Activated naive CD4-positive, alpha-beta T cell (primary cell): ENCODE results near the gene NDRG3.
"Not testable (repeated sequence)": the region's sequence is repeated elsewhere in the genome, so short reads cannot be mapped to it uniquely, and the experiment has no call there.

Experiments
- DNase-seq, 4 experiments: peaks; one replicate each; lab custom pipeline; 2025; lab: John Stamatoyannopoulos, UW

Gene NDRG3

GRCh38 chr20:36687850-36688249 is 58.0 kb downstream of the NDRG3 start:
- DNase-seq, result no peak

DNA sequence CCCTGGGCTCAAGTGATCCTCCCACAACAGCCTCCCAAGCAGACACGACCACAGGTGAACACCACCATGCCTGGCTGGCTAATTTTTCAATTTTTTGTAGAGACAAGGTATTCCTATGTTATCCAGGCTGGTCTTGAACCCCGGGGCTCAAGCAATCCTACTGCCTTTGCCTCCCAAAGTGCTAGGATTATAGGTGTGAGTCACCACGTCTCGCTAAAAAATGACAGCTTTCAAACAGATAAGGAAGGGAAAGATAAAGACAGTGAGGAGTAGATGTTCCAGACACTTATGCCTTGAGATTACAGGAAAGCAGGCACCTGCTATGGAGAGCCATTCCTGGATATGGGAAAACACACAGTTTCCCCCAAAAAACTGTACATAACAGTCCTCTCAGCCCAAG is 58.9 kb downstream of the NDRG3 start:
- DNase-seq, result no peak

DNA sequence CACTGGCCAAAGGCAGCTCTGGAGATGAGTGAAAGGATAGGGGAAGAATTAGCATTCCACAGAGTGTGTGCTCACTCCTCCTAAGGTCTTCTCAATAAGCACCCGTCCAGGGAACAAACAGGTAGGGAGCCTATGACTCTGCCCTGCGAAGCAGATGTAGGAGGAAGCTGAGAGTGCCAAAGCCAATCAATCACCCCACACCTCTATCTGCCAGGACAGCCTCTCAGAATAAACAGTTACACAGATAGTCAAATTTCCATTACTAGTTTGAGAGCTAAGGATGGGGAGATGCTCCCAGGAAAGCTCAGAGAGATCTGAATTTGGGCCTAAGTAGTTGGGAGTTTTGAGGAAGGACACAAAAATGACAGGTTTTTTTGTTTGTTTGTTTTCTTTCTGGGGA is 59.4 kb downstream of the NDRG3 start:
- DNase-seq, result no peak

GRCh38 chr20:36684747-36685146 is 61.1 kb downstream of the NDRG3 start:
- no peak for DNase-seq

DNA sequence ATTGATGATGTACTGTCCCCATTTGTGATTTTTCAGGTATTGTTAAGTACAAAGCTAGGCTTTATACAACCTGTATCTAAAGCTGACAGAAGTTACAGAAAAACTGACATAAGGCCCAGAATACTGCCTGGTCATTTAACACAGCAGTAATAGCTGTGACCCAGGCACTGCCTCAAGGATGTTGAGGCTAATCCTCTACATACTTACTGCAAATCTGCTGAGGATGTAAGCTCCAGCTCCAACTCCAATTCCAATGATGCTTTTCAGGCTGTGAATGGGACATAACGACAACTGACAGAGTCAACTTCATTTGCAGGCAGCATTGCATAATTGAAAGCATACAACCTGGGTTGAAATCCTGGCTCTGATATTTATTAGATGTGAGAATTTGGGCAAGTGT is 63.6 kb downstream of the NDRG3 start:
- no peak for DNase-seq

- no peak for DNase-seq
These were observed 68.5 kb downstream of the NDRG3 start for GRCh38 chr20:36677422-36677771.

GRCh38 chr20:36676701-36677421 is 69.0 kb downstream of the NDRG3 start:
- no peak for DNase-seq

- not testable (repeated sequence) for DNase-seq
These were observed 70.3 kb downstream of the NDRG3 start for GRCh38 chr20:36675545-36675944.

DNA sequence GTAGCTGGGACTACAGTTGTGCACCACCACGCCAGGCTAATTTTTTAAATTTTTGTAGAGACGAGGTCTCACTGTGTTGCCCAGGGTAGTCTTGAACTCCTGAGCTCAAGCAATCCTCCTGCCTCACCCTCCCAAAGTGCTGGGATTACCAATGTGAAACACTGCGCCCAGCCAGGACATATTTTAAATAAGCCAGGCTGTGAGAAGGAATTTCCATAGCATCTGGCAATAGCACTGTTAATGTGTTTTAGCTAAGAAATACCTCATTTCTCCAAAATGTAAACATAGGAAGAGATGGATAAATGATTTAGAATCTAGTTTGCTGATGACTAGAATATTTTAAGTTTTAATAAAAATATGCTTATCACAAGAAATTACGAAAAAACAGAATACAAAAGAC is 72.9 kb downstream of the NDRG3 start:
- DNase-seq, result no peak

- DNase-seq, result no peak
These were observed 75.1 kb downstream of the NDRG3 start for GRCh38 chr20:36670665-36671357.

- no peak for DNase-seq
These were observed 79.6 kb downstream of the NDRG3 start for GRCh38 chr20:36666181-36666740.

DNA sequence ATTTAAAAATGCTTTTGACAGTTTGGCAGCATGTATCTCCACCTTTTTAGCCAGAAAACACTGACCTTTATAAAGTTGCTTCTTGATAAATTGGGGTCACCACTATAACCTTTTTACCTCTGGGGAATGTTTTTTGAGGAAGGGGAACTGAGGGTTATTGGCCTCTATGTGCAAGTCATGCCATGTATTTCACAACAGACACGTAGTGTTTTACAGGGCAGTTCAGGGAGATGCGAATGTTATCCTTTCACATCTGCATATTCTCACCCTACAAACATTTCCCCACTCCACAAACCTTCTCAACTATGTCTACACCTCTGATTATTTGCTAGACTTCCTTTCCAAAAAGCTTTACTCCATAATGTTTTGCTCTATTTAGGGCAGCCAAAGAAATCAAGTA is 82.9 kb downstream of the NDRG3 start:
- DNase-seq, result no peak

GRCh38 chr20:36658300-36658699 is 87.6 kb downstream of the NDRG3 start:
- DNase-seq, result no peak

DNA sequence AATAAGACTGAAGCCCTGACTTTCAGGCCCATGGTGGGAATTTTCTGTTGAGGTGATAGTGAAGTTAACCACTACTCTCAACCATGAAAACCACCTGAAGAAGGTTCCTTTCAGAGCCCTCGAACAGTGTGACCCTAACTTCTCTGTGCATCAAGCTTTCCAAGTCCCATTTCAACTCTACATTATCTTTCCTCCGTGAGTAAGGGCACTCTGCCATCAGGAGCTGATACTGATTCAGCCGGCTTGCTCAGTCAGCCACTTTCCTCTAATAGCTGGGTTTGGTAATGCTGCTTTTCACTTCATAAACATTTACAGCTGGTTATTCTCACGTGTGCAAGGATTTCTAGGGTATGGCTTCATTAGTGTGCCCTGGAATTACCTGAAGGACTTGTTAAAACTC is 89.2 kb downstream of the NDRG3 start:
- no peak for DNase-seq

DNA sequence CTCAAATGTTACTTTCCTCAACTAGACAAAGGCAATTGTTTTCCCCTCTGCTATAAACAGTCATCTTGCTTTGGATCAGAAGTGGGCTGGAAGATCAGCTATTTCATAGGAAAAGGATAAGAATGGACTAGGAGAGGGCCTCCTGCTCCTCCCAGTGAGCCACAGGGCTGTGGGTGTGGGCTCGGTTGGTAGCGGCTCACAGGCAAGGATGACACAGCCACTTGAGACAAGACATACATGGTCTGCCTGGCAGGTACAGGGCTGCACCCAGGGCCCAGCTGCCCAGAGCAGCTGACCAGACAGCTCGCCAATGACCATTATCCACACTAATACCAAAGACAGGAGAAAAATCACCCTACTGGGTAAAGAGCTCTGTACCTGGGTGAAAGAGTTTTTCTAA is 90.9 kb downstream of the NDRG3 start:
- DNase-seq, result no peak

DNA sequence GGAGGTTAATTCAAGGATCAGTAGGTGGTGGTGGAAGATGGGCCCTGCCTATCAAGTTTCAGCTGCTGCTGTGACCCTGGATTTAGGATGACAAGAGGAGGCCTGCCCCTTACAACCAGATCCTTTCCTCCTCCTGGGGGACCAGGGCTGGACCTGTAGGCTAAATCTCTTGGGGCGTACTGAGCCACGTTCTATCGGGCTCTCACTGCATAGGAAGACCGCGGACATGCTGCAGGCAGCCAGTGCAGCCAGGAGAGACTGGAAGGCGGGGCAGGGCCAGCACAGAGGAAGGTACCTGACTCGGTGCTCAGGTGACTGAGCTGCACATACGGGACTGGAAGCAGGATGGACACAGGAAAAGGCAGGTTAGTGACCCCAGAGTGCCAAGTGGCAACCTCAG is 91.4 kb downstream of the NDRG3 start:
- DNase-seq, result no peak

DNA sequence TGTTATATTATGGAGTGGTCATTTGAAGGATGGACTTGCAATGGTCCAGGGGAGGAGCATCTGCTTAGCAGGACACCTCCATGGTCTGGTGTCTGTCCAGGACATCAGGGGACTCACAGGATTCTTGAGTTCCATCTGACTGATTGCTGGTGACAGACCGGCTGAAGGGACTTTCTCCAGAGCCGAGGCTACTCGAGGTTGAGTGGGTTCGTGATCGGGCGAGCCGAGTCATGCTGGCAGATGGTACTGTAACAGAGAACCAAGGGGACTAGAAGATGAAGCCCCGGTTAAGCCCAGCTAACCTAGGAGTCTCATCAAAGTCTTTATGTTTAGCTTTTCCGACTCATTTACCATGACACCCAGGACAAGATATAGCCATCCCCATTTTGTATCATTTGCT is 92.4 kb downstream of the NDRG3 start:
- no peak for DNase-seq

DNA sequence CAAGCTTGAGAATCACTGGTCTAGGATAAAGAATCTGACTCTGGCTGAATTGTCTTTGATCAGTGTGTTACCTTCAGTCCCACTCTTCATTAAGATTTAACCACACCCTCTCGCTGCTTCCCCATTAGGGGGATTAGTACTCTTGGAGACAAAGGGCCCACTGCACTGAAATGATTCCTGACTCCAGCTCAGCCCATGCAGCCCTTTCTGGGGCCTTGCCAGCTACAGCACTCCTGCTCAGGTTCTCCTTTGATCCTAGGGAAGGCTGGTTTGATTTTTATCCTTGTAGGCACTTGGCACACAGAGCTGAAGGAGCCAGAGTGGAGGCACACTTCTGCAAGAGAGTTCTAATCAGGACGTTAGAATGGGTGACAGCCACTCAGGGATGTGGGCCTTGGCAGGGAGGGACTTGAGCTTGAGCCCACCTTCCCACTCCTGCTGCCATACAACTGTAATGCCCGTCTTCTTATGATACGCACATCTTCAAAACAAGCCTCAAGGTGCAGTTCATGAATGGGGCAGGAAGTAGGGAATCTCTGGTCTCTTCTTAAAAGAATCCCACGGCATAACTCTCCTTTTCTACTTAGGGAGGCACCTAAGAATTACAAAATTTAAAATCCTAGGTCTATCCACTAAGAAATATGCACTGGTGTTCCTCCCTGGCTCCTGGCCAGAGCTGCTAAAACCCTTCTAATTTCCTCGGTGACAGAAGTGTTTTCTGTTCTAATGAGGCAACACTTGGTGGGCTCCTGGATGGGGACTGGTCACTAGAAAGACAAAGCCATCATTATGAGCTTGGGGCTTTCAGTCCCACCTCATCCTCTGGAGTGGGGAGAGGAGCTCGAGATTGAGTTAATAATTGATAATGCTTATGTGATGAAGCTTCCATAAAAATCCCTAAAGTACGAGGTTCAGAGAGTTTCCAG is 98.4 kb downstream of the NDRG3 start:
- DNase-seq, result no peak

DNA sequence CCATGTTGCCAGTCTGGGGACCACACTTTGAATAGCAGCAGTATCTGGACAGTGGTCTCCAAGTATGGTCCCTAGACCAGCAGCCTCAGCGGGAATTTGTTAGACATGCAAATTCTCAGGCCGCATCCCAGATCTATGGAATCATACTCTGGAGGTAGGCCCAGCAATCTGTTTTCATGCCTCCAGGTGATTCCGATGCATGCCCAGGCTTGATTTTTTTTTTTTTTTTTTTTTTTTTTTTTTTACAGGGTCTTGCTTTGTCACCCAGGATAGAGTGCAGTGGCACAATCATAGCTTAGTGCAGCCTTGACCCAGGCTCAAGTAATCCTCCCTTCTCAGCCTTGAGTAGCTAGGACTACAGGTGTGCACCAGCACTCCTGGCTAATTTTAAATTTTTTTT is 99.2 kb downstream of the NDRG3 start:
- DNase-seq, result no peak

DNA sequence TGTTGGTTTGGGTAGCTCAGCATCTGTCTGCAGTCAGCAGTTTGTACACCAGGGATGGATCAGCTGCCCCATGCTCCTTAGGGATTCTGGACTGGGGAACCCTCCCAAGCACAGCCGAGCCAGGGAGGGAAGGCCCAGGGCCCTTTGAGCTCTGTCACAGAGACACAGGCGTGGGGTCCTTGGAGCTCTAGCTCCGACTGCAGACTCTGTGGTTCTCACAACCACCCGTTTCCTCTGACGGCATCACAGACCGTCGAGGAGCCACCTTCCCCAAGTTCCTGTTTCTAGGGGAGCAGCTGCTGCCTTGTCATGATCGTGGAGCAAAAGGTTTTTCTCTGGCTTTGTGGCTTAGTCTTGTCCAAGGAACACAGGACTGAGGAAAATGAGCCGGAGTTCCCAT is 99.9 kb downstream of the NDRG3 start, which contains the start of gene SLA2:
TSS of gene SLA2 (minus strand) at position 199 of the 400 bp plus-strand sequence. CDS start 4,861 bp downstream, outside the sequence.
- DNase-seq, result peak in 2 of 4 experiments; percentile 19 to 54

DNA sequence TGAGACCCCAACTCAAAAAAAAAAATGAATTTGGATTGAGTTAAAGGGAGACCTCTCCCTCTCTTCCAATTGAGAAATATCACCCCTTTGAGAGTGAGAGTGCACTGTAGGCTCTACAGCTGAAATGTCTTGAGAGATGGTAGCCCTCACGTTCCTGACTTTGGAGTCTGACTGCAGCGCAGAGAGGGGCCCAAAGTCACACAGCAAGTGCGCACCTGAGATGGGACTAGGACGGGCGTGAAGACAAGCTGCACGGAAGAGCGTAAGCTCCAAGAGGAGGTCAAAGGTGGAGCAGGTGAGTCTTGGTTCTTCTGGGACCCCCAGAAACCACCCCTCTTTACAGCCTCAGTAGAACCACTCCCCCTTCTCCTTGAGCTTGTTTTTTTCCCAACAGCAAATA is 100.5 kb downstream of the NDRG3 start:
- no peak for DNase-seq

DNA sequence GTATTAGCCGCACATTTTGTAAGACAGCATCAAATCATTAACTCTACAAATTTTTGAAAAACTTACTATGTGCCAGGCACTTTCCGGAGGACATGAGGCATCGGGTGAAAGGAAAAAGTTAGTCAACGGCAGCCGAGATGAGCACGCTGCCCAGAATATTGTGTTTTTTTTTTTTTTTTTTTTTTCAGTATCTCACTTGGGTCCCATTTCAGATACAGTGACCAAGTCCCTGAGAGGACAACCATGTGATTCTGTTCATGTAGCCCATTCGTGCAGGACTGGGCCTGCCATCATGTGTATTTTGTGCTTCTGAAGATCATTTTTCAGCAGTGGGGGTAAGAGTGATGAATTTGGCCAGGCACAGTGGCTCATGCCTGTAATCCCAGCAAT is 101.2 kb downstream of the NDRG3 start:
- no peak for DNase-seq
